ENCODE results near the gene TVP23A.
"Not testable (repeated sequence)": the region's sequence is repeated elsewhere in the genome, so short reads cannot be mapped to it uniquely, and the experiment has no call there.

TVP23A gene

DNA sequence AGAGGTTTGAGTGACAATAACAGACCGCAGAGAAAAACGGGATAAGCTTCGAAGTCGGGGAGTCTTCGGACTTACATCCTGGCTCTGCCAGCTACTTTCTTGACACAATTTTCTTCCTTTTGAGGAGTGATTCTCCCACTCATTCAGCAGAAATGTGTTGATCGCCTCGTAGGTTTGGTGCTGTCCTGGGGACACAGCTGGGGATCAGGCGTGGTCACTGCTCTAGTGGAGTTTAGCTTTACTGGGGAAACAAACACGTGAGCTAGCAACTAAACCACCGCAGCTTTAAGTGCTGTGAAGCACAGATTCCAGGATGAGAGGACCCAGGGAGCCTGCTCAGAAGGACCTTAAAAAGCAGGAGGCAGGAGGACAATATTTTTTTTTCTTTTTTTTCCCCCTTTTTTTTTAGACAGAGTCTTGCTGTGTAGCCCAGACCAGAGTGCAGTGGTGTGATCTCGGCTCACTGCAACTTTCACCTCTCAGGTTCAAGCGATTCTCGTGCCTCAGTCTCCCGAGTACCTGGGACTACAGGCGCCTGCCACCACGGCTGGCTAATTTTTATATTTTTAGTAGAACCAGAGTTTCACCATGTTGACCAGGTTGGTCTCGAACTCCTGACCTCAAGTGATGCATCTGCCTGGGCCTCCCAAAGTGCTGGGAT is 74.1 kb downstream of the TVP23A start:
- no peak for DNase-seq (ENCODE audit: low spot score)

DNA sequence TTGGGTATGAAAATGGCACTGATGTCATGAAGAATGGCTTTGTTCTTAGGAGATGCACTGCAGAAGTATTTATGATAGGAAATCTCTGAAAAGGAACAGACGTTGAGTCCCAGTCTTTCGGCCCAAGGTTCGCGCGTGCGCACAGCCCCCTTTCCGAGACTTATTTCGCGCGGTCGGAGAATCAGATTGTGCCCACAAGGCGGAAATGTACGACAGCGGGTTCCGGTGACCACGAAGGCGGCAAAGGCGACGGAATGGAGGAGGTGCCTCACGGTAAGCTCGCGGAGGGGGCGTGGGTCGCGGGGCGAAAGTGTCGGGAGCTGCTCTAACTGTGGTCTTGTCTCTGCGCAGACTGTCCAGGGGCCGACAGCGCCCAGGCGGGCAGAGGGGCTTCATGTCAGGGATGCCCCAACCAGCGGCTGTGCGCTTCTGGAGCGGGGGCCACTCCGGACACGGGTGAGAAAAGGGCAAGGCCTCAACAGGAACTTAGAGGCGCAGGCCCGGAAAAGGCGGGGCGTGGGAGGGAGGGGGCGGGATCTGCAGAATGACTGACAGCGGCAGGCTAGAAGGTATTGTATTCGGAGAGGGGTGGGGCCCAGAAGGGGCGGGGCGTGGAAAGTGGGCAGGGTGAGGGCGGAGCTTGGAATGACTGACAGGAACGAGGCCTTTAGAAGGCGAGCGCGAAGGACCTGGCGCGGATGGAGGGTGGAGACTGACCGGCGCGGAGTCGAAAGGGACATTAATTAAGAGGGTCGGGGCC is 74.8 kb downstream of the TVP23A start, which contains the start of gene NUBP1:
Gene NUBP1, plus strand, starts transcription at position 233 of the 760 bp plus-strand sequence. Its CDS starts 22 bp downstream, at position 255.
- peak; percentile 88 for DNase-seq (ENCODE audit: low spot score)

DNA sequence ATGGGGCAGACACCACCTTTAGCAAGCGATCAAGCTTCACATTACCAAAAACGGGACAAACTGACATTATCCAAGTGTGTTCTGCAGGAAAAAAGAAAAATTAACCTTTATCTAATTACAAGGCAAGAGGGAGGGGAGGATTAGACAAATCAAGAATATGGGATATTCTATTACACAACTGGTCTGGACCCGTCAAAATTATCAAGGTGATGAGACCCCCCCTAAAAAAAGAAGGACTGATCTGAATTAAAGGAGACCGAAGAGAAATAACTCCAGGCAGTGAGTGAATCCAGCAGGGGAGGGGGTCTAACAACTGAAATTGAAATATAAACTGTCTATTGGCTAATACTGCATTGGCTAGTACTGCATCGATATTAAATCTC is 75.4 kb downstream of the TVP23A start:
- DNase-seq (ENCODE audit: low spot score) = no peak

DNA sequence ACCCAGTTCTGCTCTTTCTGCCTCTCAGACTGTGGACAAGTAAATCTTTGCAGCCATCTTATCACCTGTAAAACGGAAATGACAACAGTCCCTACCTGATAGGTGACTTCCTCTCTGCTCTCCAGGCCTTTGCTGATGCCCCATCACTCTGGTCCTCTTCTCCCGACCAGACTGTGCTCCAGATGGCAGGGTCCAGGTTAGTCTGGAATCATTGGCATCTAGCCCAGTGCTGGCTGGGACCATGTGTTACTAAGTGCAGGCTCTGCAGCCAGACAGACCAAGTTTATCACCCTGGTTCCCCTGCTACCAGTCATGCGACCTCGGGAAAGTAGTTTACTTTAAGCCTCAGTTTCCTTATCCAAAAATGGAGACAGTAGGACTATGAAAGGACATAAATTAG is 76.8 kb downstream of the TVP23A start:
- no peak for DNase-seq (ENCODE audit: low spot score)

DNA sequence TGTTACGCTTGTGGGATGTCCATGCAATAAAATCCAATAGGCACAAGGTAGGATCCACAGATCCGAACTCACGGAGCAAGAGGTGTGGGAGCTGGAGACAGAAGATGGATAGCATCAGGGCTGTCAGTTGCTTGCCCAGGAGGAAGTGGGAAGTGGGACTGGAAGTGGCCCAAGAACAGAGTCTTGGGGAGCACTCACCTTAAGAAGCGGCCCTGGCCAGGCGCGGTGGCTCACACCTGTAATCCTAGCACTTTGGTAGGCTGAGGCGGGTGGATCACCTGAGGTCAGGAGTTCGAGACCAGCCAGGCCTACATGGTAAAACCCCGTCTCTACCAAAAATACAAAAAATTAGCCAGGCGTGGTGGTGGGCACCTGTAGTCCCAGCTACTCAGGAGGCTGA is 77.3 kb downstream of the TVP23A start:
- DNase-seq (ENCODE audit: low spot score) = not testable (repeated sequence)

DNA sequence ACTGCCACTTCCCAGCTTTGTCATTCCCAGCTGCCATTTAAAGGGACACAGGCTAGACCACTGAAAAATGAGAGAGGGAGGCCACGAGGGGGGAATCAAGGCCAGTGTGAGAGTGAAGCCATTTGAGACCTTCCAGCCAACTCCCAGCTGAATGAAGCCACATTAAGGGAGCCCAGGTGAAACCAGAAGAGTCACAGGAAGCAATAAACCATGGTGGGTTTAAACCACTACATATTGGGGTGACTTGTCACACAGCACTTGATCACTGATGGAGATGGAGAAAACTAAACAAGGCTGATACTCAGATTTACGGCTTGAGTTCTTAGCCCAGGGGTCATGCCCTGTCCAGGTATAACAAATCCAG is 77.8 kb downstream of the TVP23A start:
- DNase-seq (ENCODE audit: low spot score) = no peak

DNA sequence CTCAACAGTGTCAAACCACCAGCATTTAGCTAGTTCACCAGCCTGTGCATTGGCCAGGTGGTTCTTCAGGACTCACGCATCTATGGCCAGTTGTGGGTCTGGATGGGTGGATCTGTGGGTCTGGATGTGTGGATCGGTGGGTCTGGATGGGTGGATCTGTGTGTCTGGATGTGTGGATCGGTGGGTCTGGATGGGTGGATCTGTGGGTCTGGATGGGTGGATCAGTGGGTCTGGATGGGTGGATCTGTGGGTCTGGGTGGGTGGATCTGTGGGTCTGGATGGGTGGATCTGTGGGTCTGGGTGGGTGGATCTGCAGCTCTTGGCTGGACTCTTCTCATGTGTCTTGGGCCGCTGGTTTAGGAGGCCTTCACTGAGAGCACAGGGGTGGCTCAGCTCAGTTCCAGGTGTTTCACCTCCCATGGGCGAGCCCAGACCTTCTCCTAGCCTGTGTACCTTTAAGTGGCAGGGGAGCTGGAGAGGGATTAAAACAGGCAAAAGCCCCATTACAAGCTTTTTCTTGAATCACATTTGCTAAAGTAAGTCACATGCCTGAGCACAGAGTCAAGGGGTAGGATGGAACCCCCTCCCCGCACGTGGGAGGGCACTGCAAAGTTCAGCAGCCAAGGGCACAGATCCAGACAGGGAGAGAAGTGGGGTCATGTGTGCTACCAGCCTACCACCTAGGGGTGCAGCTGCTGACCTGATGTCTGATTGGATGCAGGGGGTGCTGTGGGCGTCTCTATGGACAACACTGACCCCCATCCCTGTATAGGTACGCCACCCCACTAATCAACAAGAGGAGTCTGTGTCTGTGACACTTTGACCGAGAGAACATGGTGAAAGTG is 78.4 kb downstream of the TVP23A start:
- DNase-seq (ENCODE audit: low spot score) = no peak

DNA sequence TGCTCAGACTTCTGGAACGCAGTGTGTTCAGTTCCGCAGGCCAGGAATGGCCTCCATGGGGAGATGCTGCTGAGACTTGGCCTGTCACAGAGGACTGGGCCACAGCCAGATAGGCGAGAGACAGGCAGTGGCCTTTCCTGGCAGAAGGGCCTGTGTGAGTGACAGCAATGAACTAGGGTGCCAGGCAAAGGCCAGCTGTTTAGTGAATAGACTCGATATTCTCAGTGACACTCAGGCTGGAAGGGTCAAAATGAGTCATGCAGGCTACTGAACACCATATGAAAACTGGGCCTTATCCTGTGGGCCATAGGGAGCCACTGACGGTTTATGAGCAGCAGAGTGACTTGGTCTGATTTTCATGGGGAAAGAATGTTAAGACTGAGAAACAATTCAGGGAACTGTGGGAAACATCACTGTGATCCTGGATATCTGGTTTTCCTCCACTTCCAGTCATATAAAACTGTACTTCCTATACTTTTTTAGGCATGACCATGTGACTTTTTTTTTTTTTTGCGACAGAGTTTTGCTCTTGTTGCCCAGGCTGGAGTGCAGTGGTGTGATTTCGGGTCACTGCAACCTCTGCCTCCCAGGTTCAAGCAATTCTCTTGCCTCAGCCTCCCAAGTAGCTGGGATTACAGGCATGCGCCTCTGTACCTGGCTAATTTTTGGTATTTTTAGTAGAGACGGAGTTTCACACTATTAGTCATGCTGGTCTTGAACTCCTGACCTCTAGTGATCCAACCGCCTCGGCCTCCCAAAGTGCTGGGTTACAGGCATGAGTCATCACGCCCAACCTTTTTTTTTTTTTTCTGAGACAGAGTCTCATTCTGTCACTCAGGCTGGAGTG is 80.1 kb downstream of the TVP23A start:
- no peak for DNase-seq (ENCODE audit: low spot score)

DNA sequence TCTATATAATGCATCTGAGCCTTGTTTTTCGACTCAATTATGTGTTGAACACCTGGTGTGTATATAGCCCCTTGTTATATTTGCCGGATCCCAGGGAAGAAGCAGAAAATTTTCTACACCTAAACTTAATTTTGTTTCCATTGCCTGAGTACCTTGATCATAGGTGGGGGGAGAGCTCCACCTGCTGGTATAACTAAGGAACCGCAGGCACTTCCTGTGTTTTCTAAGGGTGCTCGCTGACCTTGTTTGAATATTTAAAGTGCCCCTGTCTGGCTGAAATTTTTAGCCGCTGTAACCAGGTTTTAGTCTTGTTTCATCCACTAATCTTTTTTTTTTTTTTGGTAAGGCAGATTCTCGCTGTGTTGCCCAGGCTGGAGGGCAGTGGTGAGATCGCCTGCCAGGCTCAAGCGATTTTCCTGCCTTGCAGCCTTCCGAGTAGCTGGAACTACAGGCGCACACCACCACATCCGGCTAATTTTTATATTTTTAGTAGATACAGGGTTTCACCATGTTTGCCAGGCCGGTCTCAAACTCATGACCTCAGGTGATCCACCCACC is 81.4 kb downstream of the TVP23A start:
- peak; percentile 49 for DNase-seq (ENCODE audit: low spot score)

DNA sequence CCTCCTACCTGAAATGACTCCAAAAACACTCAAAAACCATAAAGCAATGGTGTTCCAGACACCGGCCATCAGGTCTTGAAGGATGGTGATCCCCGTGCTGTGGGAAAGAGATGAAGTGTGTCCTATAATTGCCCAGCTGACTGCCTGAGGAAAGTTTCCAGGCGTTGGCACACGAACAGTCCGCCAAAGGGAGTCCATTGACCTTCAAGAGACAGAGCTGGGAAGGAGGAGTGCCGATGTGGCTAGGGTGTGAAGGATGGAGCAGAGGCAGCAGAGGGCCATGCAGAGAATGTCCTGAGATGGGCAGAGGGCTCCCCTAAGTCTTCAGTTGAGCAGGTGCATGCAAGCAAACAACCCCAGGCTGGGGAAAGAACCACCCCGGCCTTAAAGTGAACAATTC is 86.8 kb downstream of the TVP23A start:
- no peak for DNase-seq (ENCODE audit: low spot score)

DNA sequence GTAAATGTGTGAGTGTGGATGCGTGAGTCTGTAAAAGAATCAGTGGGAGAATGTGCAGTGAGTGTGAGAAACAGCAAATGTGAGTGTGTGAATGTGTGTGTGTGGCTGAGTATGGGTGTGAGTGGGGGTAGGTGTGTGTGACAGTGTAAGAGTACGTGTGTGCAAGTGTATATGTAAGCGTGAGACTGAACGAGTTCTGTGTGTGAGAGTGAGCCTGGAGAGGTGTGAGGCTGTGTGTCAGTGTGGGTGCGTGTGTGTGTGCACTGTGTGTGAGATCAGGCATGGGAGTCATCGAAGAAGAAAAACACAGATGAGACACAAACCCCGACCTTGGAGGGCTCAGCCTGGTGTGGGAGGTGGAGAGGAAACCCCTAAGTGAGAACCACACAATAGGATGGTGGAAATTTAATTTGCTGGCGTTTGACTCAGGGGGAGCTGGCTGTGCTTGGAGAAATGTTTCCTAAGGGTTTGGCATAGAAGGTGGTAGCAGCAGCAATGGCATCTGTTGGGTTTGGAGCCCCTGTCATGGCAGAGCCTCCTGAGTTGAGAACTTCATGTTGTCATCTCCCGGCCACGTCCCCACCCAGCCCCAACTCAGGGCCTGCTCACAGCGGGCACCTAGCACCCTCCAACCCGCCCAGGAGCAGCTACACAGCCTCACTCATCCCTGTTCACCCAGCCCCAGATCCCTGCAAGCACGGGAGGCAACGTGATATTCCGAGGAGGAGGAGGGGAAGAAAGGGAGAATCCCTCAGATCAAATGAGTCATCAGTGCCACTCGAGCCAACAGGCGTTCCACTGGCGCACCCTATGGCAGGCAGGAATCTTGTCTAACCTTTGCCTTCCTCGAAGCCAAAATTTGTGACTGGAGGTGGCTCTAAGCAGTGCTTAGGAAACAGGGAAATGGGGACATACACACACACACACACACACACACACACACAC is 89.2 kb downstream of the TVP23A start:
- DNase-seq (ENCODE audit: low spot score) = peak; percentile 29

DNA sequence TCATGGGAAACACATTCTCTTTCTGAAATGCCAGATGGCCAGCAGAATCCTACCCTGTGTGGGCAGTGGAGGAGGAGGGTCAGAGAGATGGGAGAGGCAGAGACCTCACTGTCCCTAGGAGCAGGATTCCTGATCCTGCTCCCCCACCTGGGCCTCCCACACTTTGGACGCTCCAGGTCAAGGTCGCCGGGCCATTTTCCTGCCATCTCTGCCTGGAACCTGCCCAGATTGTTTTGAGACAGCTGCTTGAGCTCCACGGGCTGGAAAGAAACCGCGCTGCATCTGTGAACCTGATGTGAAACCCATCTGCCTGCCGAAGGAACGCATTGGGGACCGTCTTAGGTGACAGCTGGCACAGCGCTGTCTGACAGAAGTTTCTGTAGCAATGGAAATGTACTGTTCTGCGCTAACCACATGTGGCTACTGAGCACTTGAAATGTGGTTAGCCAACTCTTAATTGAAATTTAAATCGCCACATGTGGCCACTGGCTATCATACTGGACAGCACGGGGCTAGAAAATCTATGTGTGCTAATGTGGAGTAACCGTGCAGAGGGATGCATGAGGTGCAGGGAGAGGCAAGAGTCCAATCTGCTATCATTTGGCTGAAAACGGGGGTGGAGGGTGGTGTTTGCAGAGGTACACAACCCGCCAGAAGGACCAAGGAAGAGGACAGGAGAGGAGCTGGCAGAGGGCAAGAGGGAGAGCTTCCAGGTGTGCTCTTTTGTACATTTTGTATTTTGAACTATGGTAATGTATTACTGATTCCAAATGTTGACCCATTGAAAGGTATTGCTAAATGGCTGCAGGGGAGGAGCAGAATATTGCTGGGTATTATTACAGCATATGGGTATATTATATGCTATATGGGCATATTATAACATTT is 90.3 kb downstream of the TVP23A start:
- DNase-seq (ENCODE audit: low spot score) = no peak

Measured in HuH-7.5 (cell line).